Inflammatory macrophage treated with lipopolysaccharide for 1 hour (primary cell): ENCODE results near the gene TSPAN5.

Experiments used
- DNase-seq, 2 donors: peaks; one replicate each; pipeline ENCODE4 v3.0.0-alpha.2; 2020 to 2022

The TSPAN5 gene

DNA sequence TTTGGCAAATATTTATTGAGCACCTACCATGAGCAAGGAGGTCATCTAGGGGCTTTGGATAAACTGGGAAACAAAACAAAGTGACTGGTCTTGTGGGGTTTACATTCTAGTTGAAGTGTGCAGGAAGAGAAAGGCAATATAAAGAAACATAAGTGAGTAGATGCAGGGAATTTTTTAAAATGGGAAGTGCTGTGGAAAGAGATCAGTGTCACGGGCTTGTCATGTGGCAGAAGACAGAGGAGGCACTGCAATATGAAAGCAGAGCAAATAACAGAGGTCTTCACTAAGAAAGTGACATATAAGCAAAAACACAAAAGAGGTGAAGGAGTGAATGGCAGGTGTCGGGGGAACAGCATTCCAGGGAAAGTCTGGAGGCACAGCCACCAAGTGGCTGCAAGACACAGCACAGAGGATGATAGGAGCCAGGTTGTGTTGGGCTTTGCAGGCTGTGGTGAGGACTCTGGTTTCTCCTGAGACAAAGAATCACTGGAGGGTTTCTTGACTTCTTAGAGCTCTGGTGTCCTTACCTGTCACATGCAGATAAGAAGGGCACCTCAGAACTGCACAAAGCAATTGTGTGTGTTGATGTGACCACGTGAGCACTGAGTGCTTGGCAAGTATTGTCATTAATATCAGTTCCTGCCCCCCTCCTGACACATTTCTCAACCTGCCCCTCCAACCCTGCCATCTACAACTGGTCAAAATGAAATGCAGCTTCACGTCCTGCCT, 143.5 kb downstream of the TSPAN5 start:
- DNase-seq = peak; percentile 28 to 64

DNA sequence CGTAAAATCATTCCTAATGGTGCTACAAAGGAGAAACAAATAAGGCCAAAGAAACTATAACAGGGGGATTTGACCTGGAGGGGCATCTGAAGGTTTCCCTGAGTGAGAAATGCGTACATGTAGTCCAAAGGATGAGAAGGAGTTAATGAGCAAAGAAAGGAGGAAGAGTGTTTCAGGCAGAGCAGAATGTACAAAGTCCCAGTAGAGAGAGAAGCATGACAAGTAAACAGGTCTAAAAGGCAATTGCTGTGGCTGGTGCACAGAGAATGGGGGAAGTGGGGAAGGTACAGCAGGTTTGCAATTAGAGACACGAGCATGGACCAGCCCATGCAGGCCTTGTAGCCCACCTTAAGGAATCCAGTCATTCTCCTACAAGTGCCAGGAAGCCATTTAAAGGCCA, 145.5 kb downstream of the TSPAN5 start:
- no peak for DNase-seq

DNA sequence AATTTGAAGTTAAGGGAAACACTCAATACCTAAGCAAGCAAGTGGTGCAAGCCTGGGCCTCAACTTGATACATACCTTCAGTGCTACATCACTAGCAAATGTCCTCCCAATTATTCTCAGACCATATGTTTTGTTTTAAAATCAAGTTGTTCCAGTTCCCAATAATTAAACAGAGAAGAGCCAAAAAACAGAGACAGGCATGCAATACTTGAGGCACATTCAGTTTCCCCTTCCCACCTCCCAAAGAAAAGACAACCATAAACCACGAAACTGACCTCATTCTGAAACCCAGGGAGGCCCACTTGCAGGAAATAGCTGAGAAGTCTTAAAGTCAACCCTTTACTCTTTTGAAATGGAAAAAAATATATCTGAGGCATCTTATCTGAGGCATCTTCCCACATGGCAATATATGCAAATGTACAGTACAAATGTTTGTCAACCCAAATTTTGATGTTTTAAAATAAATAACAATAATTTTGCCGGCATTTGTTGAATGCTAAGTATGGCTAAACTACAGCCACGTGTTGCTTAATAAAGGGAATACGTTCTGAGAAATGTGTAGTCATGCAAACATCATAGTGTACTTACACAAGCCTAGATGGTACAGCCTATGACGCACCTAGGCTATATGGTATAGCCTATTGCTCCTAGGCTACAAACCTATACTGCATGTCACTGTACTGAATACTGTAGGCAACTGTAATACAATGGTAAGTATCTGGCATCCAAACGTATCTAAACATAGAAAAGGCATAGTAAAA, 147.5 kb downstream of the TSPAN5 start:
- DNase-seq = peak; percentile 10 to 21

DNA sequence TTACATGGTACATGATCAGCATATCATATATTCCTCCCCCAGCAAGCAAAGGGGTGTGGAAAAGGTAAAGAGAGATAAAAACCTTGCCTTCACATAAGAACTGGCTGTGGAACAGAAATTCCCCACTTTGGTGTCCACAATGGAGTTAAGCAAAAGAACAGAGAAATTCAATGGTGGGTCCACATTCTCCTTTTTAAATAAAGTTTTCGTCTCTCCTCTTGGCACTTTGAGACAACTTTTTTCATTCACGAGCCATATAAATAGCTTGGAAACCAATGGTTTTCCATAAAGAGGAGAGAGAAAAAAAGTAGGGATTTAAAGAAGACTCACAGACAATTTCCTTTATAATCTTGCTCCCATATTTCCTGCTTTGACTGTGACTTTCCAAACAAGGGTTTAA, 148.1 kb downstream of the TSPAN5 start:
- DNase-seq = no peak

DNA sequence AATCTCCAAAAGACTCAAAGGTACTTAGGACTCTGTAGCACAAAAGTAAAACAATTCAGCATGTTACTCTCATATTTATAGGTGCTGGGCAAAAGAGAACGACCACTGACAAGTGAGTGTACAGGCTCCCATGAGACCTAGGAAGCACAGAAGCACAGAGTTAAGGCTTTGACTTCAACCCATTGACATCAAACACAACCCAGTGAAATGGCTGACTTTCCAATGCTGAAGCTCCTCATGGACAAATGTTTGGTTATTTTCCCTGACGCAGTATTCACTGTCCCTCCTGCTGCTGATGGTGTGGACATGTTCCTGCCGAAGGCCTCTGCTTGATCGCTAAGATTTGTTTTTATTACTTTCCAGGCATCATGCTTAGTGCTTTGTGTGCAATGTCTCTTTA, 148.7 kb downstream of the TSPAN5 start:
- DNase-seq = no peak

DNA sequence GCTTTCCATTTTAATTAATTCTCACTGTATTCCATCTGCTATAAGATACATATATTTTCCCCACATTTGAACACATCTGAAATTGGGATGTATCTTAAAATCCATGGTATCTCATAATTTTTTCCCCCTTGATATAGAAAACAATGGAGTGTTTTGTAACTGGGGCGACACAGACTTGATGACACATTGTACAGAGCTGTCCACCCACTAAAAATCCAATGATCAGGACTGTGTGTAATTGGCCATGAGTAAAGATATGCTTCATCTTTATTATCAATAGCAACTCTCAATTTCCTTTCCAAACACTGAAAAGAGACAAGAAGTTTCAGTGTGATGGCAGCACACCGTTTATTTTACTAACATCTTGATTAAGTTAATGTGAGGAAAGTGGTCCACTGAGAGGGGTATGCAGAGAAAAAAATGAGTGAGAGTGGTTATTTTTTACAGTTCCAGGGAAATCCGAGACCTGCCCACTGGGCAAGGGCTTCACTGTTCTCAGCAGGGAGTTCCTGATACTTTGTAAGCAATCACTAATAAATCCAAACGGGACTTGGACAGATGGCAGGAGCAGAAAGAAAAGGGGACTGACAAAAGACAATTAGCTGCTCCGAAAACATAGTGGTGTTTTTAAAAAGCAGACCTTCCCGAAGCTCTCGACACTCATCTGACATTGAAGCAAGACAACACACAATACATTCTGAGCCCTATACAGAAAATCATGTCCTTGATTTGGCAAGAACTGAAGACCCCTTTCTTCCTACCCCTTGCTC, 149.4 kb downstream of the TSPAN5 start:
- no peak for DNase-seq

DNA sequence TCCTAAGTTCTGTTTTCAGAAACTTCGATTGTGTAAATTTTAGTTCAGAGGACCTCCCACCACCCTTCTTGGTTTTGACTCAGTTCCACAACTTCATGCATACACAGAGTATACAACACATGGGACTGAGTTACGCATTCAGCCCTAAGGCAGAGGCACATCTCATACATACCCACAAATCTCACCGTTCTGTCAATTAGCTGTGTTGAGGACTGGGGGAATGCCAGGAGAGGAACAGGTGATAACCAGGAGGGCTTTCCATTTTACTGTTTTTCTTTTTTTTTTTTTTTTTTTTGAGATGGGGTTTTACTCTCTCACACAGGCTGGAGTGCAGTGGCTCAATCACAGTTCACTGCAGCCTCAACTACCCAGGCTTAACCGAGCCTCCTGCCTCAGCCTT, 150.2 kb downstream of the TSPAN5 start:
- DNase-seq = no peak

DNA sequence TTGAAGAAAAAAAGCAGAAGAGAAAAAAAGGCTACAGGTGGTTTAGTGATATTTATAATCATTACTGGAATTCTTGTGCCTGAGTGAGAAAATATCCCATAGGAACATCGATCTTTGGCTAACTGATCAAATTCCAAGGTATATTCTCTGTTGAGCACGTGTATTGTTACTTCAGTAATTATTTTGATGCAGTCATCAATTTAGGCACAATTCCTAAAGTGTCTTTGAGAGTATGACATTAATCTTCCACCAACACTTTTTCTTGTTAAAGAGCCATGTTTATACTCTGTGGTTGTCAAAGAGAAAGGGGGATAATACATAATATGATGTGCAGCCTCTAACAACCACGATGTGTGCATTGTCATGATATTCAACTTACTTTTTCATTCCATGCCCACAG, 151.1 kb downstream of the TSPAN5 start:
- no peak for DNase-seq

DNA sequence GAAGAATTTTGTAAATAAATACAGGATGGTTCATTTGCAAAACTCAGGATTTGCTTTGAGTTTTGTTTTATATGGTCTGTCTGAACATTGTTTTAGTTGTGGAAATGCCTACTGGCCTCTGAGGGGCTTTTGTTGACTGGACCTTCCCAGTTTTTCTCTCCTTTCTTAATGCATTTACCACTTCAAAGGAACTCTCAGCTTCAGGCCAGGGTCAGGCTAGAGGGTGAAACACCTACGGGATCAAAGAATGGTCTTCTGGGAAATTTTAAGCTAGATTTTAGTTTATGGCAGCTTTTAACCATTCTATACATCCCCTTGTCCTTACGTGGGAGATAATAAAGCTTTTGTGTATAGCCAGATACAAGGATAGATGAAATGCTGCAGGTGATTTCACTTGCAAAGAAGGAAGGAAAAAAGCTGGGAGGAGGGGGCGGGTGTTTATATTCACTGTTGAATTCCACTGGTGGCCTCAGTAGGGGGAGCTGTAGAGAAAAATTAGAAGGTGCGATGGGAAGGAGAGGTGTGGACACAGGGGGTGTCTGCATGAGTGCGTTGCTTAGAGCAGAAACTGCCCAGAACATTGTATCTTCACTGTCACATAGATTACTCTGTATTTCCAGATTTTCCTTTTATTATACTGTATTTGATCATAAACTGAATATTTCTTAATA, 151.8 kb downstream of the TSPAN5 start:
- DNase-seq = no peak

DNA sequence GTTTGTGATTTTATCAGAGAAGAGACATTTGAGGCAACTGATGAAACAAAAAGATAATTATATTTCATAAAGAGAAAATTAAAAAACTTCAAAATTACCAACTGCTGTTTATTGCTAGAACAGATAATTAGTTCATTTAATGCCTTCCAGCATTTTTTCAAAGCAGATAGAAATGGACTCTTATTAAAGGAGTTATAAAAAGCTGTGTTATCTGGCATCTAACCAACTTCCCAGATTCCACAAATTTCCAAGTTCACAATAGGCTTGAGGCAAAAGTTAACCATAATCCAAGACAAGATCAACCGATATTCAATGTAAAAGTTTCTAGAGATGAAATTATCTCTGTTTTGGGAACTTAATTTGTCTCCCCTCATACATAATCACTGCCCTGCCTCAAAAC, 152.4 kb downstream of the TSPAN5 start:
- DNase-seq = no peak

DNA sequence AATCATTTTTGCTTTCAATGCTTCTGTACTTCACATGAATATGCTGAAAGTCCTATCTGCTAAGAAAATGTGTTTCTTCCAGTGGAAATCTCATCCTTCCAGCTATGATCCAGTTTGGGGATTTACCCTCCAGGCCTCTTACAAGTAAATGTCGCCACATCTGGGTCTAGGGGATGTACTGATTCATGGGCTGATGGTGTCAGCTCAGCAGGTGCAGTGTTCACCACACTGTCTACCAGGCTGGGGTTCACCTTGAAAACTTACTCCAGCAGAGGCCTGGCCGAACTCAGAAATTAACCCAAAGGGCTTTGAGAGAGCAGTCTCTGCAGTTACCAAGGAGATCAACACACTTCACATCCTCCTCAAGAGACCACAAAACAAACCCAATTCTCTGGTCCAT, 154.3 kb downstream of the TSPAN5 start:
- no peak for DNase-seq

DNA sequence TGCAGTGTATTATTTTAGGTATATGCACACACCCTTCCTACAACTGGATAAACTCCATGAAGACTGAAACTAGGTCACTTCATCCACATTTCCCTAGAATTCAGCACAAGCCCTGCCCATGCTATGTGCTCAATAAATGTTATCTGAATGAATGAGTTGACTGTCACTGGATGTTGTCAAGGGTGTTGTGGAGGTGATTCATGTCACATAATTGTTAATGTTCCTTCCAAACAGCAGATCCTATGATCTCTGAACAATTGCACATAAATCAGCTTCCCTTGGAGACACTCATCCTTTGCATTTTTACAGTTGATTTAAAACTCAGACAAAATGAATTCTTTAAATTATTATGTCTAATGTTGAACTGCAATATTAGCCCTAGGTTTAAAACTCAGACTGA, 154.7 kb downstream of the TSPAN5 start:
- DNase-seq = no peak

DNA sequence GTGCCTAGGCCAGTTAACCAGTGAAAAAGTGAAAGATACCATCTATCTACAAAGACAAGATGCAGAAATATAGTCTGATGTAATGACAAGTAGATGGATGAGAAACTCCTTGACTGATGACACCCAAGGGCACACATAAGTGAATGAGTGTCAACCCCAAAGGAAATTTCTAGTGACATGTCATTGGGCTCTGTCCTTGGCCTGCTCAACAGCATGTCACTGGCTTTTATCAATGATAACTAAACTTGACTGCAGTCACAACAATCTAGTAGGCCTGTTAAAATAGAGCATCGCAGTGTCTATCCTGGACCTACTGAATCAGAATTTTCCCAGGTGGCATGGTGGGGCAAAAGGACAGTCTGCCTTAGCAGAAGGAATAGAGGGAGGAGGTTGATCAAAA, 155.8 kb downstream of the TSPAN5 start:
- DNase-seq = no peak

DNA sequence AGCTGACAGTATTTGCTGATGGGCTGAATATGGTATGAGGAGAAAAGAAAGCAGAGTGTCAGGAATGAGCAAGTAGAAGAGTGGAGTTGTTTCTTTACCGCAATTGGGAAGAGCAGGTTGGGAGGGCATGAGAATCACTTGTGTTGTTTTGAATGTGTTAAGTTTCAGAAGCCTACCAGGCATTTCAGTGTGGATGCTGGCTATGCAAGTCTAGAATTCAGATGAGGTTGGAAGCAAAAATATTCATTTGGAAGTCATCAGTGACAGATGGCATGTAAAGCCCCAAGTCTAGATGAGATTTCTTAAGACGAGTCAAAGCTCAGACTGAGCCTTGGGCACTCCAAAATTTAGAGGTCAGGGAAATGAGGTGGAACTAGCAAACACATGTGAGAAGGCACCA, 156.4 kb downstream of the TSPAN5 start:
- DNase-seq = no peak

DNA sequence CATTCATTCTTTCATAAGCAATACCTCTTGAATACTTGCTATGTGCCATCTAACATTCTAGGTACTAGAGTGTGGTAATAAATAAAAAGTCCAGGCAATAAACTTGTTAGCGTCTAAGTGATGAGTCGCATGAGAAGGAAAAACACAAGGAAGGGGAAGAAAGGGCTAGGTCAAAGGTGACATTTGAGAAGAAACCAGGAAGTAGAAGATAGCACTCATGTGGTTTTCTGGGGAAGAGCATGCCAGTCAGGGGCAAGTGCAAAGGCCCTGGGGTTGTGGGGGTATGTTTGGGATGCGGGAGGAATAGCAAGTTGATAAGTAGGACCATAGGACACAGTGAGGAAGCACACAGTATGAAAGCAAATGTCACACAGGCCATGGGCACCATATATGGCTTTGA, 157.0 kb downstream of the TSPAN5 start:
- DNase-seq = peak; percentile 20 to 48

DNA sequence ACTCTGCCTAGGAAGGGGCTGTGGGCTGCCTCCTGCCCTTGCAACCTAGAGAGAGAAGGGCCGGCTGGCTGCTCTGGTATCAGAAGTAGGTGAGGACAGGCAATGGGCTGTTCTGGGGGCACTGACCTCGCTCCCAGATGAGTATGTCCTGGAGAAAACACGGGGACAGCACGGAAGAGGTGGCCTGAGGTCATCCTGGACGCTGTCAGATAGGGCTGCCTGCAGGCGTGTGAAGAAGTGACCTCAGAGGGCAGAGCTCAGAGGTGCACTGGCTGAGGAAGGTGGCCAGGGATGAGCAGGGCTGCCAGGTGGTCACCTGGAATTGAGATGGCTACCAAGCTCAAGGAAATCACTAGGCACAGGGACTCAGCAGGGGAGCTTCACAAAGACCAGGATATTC, 159.6 kb downstream of the TSPAN5 start:
- no peak for DNase-seq

DNA sequence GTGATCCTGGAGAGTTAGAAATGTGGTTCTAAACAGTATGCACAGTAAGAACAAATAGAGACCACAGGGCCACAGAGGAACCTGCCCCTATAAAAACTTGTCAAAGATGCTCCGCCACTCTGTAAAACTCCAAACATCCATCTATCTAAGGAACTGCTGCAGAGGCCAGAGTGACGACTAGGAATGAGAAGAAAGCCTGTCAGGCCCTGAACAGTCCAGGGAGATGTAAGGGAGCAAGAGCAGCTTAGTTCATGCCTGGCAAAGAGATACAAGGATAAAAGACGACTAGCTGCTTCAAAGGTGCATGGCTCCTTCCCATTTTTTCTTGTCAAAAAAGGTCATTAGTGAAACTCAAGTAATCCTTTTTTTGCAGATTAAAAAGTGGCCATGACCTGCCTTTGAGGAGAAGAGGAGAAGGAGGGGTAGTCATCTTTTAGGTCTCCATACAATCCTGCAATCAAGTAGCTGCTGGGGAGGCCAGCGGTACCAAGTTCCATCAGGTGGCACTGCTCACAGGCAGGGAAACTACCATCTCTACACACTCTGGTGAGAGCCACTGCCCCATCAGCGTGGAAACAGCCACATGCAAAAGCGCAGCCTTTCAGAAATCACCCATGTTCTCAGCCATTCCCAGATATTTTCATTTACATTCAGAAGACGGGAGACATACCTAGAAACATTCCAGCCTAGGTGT, 162.1 kb downstream of the TSPAN5 start:
- no peak for DNase-seq

DNA sequence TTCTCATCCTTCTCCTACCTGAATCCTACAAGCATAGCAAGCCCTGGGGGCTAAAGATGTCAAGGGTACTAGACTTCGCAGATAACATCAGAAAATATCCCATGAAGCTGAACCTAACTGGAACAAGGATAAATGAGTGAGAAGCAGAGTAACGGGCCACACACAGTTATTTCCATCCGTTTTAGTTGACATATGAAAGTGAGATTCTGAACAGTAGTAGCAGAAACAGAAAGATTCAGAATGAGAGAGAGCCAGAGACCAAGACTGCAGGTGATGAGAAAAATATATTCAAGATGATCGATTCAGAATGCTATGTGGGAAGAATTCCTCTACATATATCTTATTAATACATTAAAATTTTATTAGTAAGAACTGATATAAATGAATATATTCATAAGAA, 165.1 kb downstream of the TSPAN5 start:
- DNase-seq = no peak

DNA sequence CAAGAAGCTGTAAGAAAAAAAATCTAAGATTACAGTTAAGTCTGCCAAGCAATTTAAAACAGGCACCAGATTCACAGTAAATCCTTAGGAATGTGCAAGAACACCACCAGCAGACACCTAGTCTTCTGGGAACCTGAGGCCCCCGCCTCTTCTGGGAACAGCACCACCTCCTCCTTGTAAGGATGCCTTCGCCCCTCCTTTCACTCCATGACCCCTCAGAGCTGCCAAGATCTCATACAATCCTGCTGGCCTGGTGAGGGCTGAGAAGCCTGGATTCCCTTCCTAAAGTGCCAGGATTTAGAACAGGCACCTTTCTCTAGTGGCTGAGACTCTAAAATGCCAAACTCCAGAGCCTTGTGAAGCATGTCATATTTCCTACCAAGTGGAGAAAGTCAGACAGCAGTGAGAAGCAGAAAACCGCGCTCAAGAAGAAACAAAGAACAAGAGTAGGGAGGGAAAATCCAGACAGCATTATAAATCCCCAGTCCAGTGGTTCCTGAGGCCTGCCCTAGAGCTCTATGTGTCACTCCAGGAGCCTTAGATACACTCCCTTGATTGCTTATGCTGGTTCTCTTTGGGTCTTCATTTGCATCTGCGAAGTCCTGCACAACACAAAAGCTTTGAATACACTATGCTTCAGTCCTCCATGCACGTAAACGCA, 166.4 kb downstream of the TSPAN5 start:
- DNase-seq = no peak

DNA sequence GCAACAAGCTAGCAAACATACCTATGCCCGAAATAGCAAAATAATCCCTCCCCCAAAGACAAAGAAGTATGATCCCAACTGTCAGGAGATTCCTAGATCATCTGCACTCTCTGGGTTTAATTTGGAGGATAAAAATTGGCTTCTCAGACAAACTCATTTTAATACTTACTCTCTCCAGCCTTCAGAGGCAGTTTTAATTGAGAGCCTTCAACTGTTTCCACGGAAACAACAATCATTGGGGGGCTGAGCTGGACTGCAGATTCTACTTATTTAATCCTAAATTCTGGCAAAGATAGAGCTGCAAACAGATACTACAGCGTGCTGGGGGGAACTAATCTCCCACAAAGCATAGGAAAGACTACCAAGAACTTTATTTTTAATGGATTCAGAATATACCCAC, 168.2 kb downstream of the TSPAN5 start:
- no peak for DNase-seq

DNA sequence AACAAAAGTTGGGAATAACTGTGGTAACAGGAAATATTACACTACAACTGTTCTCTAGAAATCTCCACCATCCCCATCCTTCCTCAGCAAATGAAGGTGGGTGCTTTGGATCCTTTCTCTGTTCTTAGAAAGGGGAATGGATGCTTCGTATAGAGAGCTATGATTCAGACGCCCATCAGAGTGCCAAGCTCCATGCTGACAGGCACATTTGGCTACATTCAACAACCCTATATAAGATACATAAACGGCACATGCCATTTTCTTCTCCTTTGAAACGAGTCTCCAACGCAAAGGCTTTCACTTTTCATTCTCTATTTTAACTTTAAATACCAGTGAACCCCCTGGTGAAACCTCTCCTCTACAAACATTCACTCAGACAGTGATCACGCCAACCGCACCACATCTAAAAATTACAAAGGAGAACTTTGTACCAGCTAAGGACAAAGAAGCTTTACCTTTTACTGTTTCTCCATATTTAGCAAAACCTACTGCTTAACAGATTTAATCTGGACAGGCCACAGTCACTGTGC, 172.5 kb downstream of the TSPAN5 start:
- DNase-seq = no peak

DNA sequence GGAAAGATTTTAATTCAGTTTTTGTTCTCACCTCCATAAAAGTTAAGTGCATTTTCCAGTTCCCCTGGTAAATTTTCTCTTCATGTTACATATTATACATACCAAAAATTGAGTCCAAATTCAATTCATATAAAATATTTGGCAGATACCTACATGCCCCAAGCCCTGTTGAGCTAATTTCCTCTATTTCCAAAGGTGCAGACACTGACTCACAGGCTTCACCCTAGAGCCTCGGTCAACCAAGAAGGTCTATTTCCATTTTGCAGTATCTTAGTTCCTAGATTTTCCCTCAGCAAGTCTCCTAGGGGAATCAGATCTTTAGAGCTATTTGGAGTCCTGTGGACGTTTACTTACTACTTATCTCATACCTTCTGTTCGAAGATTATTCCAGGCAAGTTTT, 174.4 kb downstream of the TSPAN5 start:
- no peak for DNase-seq
